Chondrocyte (in vitro differentiated cells): ENCODE results near the gene ZRSR2. TPM values are rescaled to one million over a fixed set of nuclear protein-coding genes. Genes with fewer than 3 reads are reported as not detected.

ENCODE experiments used
- DNase-seq: peaks from one replicate; pipeline ENCODE4 v3.0.0; 2021; ENCODE audit warnings: mixed read lengths, low spot score
- H3K27ac Mint-ChIP-seq: one replicate; pipeline ENCODE4 v1.8.0; 2021; ENCODE audit warnings: mild to moderate bottlenecking, moderate library complexity, mixed read lengths; ENCODE audit not compliant: unreplicated experiment
- H3K27me3 Mint-ChIP-seq: 2 replicates; pipeline ENCODE4 v1.8.0; 2021; ENCODE audit warnings: low read depth, mixed read lengths
- H3K36me3 Mint-ChIP-seq: 2 replicates; pipeline ENCODE4 v1.8.0; 2021; ENCODE audit warnings: low read depth, mixed read lengths
- H3K4me1 Mint-ChIP-seq: 2 replicates; pipeline ENCODE4 v1.8.0; 2021; ENCODE audit warnings: low read depth, mild to moderate bottlenecking, mixed read lengths
- H3K4me3 Mint-ChIP-seq: one replicate; pipeline ENCODE4 v1.8.0; 2021; ENCODE audit warnings: mild to moderate bottlenecking, moderate library complexity, mixed read lengths; ENCODE audit not compliant: unreplicated experiment
- H3K9me3 Mint-ChIP-seq: 2 replicates; pipeline ENCODE4 v1.8.0; 2021; ENCODE audit warnings: low read depth, mixed read lengths
- total RNA-seq: library from RNA; stranded (reverse); gene quantifications from 3 replicates; pipeline ENCODE4 v1.2.1, GENCODE V29; 2021
- TF ChIP-seq, protein P1 (sequence below): fragments of 200-600 bp; sonication (generic); IDR thresholded peaks from 2 replicates; pipeline ENCODE4 v1.5.0; 2021; ENCODE audit warnings: antibody characterized with exemption, mild to moderate bottlenecking, moderate library complexity

ZRSR2 gene
- total RNA-seq, 1 donor from 2014 or later = 13.9 TPM

GRCh38 chrX:15854080-15854655 lies 63.9 kb downstream of the ZRSR2 start:
- TF ChIP-seq, protein P1, sequence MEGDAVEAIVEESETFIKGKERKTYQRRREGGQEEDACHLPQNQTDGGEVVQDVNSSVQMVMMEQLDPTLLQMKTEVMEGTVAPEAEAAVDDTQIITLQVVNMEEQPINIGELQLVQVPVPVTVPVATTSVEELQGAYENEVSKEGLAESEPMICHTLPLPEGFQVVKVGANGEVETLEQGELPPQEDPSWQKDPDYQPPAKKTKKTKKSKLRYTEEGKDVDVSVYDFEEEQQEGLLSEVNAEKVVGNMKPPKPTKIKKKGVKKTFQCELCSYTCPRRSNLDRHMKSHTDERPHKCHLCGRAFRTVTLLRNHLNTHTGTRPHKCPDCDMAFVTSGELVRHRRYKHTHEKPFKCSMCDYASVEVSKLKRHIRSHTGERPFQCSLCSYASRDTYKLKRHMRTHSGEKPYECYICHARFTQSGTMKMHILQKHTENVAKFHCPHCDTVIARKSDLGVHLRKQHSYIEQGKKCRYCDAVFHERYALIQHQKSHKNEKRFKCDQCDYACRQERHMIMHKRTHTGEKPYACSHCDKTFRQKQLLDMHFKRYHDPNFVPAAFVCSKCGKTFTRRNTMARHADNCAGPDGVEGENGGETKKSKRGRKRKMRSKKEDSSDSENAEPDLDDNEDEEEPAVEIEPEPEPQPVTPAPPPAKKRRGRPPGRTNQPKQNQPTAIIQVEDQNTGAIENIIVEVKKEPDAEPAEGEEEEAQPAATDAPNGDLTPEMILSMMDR = peak; percentile 73
- H3K4me1 Mint-ChIP-seq = peaks cover 27% of the 10 kb centered on the region
- H3K27ac Mint-ChIP-seq = peak overlapping the region; percentile 82
- H3K27me3 Mint-ChIP-seq = peaks cover 2% of the 10 kb centered on the region
- no peak for DNase-seq
- H3K36me3 Mint-ChIP-seq = peaks cover 2% of the 10 kb centered on the region
- H3K4me3 Mint-ChIP-seq = peak overlapping the region; percentile 77
- no peaks in the 10 kb centered on the region for H3K9me3 Mint-ChIP-seq

DNA sequence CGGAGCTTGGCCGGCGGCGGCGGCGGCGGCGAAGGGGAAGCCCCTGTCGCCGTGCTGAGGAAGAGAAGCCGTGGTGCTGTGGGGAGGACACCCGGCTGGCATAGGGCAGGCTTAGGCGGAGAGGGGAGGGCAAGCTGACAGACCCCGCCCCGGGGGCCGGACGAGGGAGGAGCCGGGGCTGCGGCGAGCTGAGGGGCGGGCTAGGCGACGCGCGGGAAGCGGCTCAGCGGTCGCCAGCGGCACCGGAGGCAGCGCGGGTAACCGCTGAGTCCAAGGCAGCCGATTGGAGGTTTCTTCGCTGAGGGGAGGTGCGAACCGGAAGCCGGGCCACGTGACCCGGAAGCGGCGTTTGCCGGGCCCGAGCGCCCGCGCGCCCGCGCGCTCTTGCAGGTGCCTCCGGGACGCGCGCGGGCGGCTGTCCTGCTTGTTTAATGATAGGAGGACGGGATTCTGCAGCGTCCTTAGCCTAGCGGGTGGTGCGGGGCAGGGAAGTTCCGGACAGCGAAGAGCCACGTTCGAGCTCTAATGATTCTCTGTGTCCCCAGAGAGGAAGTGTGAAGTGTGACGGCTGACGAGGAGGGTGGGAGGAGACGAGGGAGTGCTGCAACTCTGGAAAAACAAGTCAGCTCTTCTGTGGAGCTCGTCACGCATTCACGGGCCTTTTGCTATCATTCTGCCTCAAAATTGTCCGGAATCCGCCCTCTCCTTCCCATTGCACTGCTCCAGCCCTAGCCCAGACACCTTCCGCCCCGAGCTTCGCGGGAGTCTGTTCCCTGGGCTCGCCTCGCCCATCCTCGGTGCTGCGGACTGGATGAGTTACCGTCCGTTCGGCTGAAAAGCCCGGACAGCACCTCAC lies 64.7 kb downstream of the ZRSR2 start, which contains the start of gene AP1S2:
AP1S2 (minus strand) TSS at position 102 of the 856 bp plus-strand sequence. CDS start 2,289 bp downstream, outside the sequence.
- peaks cover 2% of the 10 kb centered on the region for H3K27me3 Mint-ChIP-seq
- peak within 1 kb of the TSS; percentile 93 for H3K4me3 Mint-ChIP-seq
- no peaks in the 10 kb centered on the region for H3K9me3 Mint-ChIP-seq
- peaks cover 2% of the 10 kb centered on the region for H3K36me3 Mint-ChIP-seq
- peak; percentile 98 for DNase-seq
- peaks cover 23% of the 10 kb centered on the region for H3K4me1 Mint-ChIP-seq
- peak within 1 kb of the TSS; percentile 97 for H3K27ac Mint-ChIP-seq
- TF ChIP-seq, protein P1 = no peak

DNA sequence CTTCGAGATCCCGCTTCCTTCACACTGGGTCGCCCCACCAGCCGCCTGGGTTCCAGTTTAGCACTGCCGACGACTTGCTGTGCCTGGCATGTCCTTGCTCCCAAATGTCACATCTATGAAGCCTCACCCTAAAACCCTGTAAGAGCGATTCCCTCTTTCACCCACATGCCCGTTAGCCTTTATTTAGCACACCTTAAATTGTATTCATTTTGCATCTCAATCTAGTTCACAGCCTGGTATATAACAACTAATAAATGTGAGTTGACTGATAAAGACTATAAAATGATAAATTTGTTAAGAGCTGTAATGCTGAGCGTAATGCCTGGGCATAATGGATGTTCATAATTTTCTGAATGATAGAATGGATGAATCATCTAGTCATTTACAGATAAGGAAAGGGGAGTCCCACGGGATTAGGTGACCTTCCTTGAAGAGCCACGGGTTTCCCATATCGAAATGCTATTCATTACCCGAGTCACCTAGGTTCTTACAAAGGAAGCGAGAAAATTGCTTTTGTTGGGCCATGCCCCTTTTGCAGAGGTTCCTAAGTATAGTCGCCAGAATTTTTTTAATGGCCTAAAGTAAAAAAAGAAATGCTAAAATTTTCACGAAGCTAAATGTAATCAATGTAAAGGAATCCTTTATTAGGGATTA lies 65.4 kb downstream of the ZRSR2 start:
- Mint-ChIP-seq H3K27me3 (peaks cover 2% of the 10 kb centered on the region), H3K9me3 (no peaks in the 10 kb centered on the region), H3K36me3 (peaks cover 2% of the 10 kb centered on the region), H3K27ac (peak overlapping the region; percentile 97), H3K4me3 (peak overlapping the region; percentile 93), H3K4me1 (peaks cover 21% of the 10 kb centered on the region)
- TF ChIP-seq, protein P1 = no peak
- DNase-seq = no peak

DNA sequence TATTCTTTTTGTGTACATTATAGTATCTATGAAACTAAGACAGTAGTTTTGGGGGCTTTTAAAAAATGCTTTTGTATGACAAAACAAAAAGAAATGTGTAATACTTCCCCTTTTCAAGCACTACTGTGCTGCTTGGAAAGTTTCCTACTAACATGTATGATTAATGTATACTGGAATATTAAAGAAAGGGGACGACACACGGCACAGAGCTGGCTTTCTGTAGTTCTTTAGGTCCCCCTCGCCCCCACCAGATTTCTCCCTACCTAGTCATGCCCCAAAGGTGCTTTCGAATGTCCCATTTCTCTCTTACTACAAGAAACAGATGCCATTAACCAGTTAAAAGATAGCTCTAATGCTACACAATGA lies 65.9 kb downstream of the ZRSR2 start:
- Mint-ChIP-seq H3K9me3 (no peaks in the 10 kb centered on the region), H3K4me1 (peaks cover 21% of the 10 kb centered on the region), H3K27ac (no peak overlapping the region), H3K4me3 (no peak overlapping the region), H3K27me3 (peaks cover 3% of the 10 kb centered on the region), H3K36me3 (no peaks in the 10 kb centered on the region)
- no peak for DNase-seq
- TF ChIP-seq, protein P1 = no peak

DNA sequence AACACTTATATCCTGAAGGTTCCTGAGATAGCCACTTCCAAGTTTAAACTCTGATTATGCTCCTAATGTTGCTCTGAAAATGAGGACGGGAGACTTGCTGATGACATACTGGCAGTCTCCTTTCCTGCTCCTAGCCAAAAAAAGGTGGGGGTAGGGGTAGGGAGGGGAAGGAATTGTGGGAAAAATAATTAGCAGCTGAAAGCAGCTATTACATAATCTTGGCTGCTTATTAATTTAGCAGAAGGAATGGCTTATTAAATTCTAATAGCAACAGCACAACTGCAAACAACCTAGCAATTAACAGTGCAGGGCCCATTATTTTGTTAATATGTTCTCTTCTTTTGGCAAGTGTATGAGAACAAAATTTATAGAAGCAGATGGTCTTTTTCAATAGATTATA lies 66.4 kb downstream of the ZRSR2 start:
- H3K9me3 Mint-ChIP-seq = no peaks in the 10 kb centered on the region
- H3K27ac Mint-ChIP-seq = no peak overlapping the region
- no peak for DNase-seq
- no peak overlapping the region for H3K4me3 Mint-ChIP-seq
- H3K4me1 Mint-ChIP-seq = peaks cover 21% of the 10 kb centered on the region
- peaks cover 6% of the 10 kb centered on the region for H3K27me3 Mint-ChIP-seq
- no peaks in the 10 kb centered on the region for H3K36me3 Mint-ChIP-seq
- TF ChIP-seq, protein P1 = no peak
